Measurements from ENCODE around the gene DNM3. TPM values are rescaled to one million over a fixed set of nuclear protein-coding genes. Genes with fewer than 3 reads are reported as not detected.
A peak's percentile ranks its signal among the peaks of the same experiment; 100 is the strongest.

Gene DNM3
- total and polyA plus RNA-seq, 4 donors, result 38.5 to 93.9 (median 48.5) TPM

DNA sequence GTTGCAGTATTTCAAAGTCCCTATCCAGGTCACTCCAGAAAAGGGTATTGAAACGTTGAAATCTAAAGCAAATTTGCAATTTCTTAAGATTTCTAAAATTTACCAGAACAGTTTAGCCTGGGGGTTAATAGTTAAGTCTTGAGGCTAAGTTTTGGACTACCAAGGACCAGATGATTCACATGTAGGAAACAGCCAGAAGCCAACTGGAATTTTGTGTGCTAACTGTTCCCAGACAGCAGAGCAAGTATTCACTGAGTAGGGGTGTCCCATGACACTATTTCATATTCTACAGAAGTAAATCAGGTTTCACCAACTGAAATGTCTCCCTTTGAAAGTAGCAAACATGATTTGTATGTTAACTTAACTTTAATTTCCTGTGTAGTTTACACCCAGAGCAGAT lies 567.7 kb downstream of the DNM3 start:
- no peaks in the 10 kb centered on the region for H3K9me3 ChIP-seq (ENCODE audit: control insufficient read depth, insufficient read depth, low read length)
- DNase-seq (ENCODE audit: low read depth in 4 of 6, low spot score in 6 of 6), result no peak
- no peaks in the 10 kb centered on the region for H3K27me3 ChIP-seq (ENCODE audit: control insufficient read depth, insufficient read depth, low read length)
- H3K36me3 ChIP-seq (ENCODE audit: control insufficient read depth, insufficient read depth, low read length), result peaks cover 2% of the 10 kb centered on the region
- no CpG with 5 or more reads among the region's 1 CpG for WGBS (ENCODE audit: insufficient coverage)
- H3K4me1 ChIP-seq (ENCODE audit: control insufficient read depth, insufficient read depth, low read length), result no peaks in the 10 kb centered on the region
- no peak overlapping the region for H3K4me3 ChIP-seq (ENCODE audit: low read depth, low read length)
- H3K27ac ChIP-seq (ENCODE audit: low read depth, low read length), result no peak overlapping the region

GRCh38 chr1:172410027-172410426 lies 568.7 kb downstream of the DNM3 start:
- Histone ChIP-seq H3K27me3 (ENCODE audit: control insufficient read depth, insufficient read depth, low read length) (no peaks in the 10 kb centered on the region), H3K27ac (ENCODE audit: low read depth, low read length) (no peak overlapping the region), H3K4me3 (ENCODE audit: low read depth, low read length) (no peak overlapping the region), H3K9me3 (ENCODE audit: control insufficient read depth, insufficient read depth, low read length) (no peaks in the 10 kb centered on the region), H3K36me3 (ENCODE audit: control insufficient read depth, insufficient read depth, low read length) (peaks cover 2% of the 10 kb centered on the region), H3K4me1 (ENCODE audit: control insufficient read depth, insufficient read depth, low read length) (no peaks in the 10 kb centered on the region)
- no CpG with 5 or more reads among the region's 1 CpG for WGBS (ENCODE audit: insufficient coverage)
- no peak for DNase-seq (ENCODE audit: low read depth in 4 of 6, low spot score in 6 of 6)

GRCh38 chr1:172411791-172412338 lies 570.6 kb downstream of the DNM3 start:
- no peaks in the 10 kb centered on the region for H3K4me1 ChIP-seq (ENCODE audit: control insufficient read depth, insufficient read depth, low read length)
- H3K36me3 ChIP-seq (ENCODE audit: control insufficient read depth, insufficient read depth, low read length), result peaks cover 2% of the 10 kb centered on the region
- no peaks in the 10 kb centered on the region for H3K9me3 ChIP-seq (ENCODE audit: control insufficient read depth, insufficient read depth, low read length)
- WGBS (ENCODE audit: insufficient coverage), result no CpG with 5 or more reads among the region's 2 CpGs
- no peak overlapping the region for H3K27ac ChIP-seq (ENCODE audit: low read depth, low read length)
- no peak overlapping the region for H3K4me3 ChIP-seq (ENCODE audit: low read depth, low read length)
- DNase-seq (ENCODE audit: low read depth in 4 of 6, low spot score in 6 of 6), result no peak
- H3K27me3 ChIP-seq (ENCODE audit: control insufficient read depth, insufficient read depth, low read length), result no peaks in the 10 kb centered on the region

DNA sequence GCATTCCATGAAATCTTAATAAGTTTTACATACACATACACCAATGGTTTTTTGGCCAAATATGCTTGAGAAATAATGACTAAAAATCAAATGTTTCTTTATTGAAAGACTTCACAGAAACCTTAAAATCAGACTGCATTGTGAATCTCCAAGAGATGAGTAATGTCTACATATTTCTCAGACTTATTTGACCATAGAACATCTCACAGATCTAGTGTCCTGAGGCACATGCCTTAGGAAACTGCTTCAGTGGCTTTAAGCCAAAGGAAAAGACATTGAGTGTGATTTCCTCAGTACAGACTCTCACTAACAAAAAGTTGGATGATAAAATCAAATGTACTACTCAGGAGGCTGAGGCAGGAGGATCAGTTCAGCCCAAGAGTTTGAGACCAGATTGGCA lies 573.0 kb downstream of the DNM3 start:
- Histone ChIP-seq H3K36me3 (ENCODE audit: control insufficient read depth, insufficient read depth, low read length) (peaks cover 2% of the 10 kb centered on the region), H3K9me3 (ENCODE audit: control insufficient read depth, insufficient read depth, low read length) (no peaks in the 10 kb centered on the region), H3K27me3 (ENCODE audit: control insufficient read depth, insufficient read depth, low read length) (no peaks in the 10 kb centered on the region), H3K4me3 (ENCODE audit: low read depth, low read length) (no peak overlapping the region), H3K4me1 (ENCODE audit: control insufficient read depth, insufficient read depth, low read length) (no peaks in the 10 kb centered on the region), H3K27ac (ENCODE audit: low read depth, low read length) (no peak overlapping the region)
- DNase-seq (ENCODE audit: low read depth in 4 of 6, low spot score in 6 of 6), result no peak

DNA sequence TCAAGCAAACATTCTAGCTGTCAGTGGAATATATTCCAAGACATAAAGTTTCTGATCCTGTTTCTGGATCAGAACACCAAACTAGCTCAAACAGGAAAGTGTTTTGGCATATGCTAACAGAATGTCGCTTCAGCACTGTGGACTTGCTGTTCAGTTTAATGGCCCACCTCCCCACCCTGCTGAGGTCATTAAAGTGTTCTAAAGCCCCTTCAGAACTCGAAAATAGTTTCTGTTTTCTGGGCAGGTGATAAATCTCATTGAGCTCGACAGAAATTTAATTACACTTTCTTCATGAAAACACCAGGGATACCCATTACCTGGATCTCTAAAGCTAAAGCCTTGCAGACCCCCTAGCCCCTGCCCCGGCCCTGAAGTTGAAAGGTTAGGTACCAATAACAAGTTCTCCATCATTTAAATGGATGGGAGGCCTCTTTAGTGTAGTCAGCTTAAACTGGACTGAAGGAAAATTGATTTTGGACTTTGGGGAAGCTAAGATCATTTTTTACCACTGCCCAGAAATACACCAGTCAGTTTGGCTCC lies 575.3 kb downstream of the DNM3 start:
- 35% methylated on average over 2 of the region's 4 CpGs for WGBS (ENCODE audit: insufficient coverage)
- Histone ChIP-seq H3K36me3 (ENCODE audit: control insufficient read depth, insufficient read depth, low read length) (peaks cover 2% of the 10 kb centered on the region), H3K4me1 (ENCODE audit: control insufficient read depth, insufficient read depth, low read length) (no peaks in the 10 kb centered on the region), H3K4me3 (ENCODE audit: low read depth, low read length) (no peak overlapping the region), H3K27ac (ENCODE audit: low read depth, low read length) (no peak overlapping the region), H3K9me3 (ENCODE audit: control insufficient read depth, insufficient read depth, low read length) (no peaks in the 10 kb centered on the region), H3K27me3 (ENCODE audit: control insufficient read depth, insufficient read depth, low read length) (no peaks in the 10 kb centered on the region)
- no peak for DNase-seq (ENCODE audit: low read depth in 4 of 6, low spot score in 6 of 6)

- no CpG with 5 or more reads among the region's 1 CpG for WGBS (ENCODE audit: insufficient coverage)
- peaks cover 4% of the 10 kb centered on the region for H3K4me1 ChIP-seq (ENCODE audit: control insufficient read depth, insufficient read depth, low read length)
- H3K27me3 ChIP-seq (ENCODE audit: control insufficient read depth, insufficient read depth, low read length), result no peaks in the 10 kb centered on the region
- H3K9me3 ChIP-seq (ENCODE audit: control insufficient read depth, insufficient read depth, low read length), result no peaks in the 10 kb centered on the region
- no peak overlapping the region for H3K27ac ChIP-seq (ENCODE audit: low read depth, low read length)
- peaks cover 2% of the 10 kb centered on the region for H3K36me3 ChIP-seq (ENCODE audit: control insufficient read depth, insufficient read depth, low read length)
- no peak overlapping the region for H3K4me3 ChIP-seq (ENCODE audit: low read depth, low read length)
- no peak for DNase-seq (ENCODE audit: low read depth in 4 of 6, low spot score in 6 of 6)
These were observed 576.3 kb downstream of the DNM3 start for GRCh38 chr1:172417557-172417956.

- Histone ChIP-seq H3K4me1 (ENCODE audit: control insufficient read depth, insufficient read depth, low read length) (peaks cover 4% of the 10 kb centered on the region), H3K27me3 (ENCODE audit: control insufficient read depth, insufficient read depth, low read length) (no peaks in the 10 kb centered on the region), H3K36me3 (ENCODE audit: control insufficient read depth, insufficient read depth, low read length) (no peaks in the 10 kb centered on the region), H3K9me3 (ENCODE audit: control insufficient read depth, insufficient read depth, low read length) (no peaks in the 10 kb centered on the region), H3K4me3 (ENCODE audit: low read depth, low read length) (no peak within 1 kb of the TSS), H3K27ac (ENCODE audit: low read depth, low read length) (no peak within 1 kb of the TSS)
- DNase-seq (ENCODE audit: low read depth in 4 of 6, low spot score in 6 of 6), result no peak
- no CpG with 5 or more reads among the region's 1 CpG for WGBS (ENCODE audit: insufficient coverage)
These were observed 579.1 kb downstream of the DNM3 start, which contains the start of gene C1orf105 for GRCh38 chr1:172420385-172420784. Gene C1orf105 (plus strand): TSS chr1:172420685. CDS start chr1:172420886, 201 bp downstream.

- no peak overlapping the region for H3K4me3 ChIP-seq (ENCODE audit: low read depth, low read length)
- WGBS (ENCODE audit: insufficient coverage), result 72% methylated on average over 5 of the region's 5 CpGs
- peak in 1 of 6 donors; percentile 33 for DNase-seq (ENCODE audit: low read depth in 4 of 6, low spot score in 6 of 6)
- no peak overlapping the region for H3K27ac ChIP-seq (ENCODE audit: low read depth, low read length)
- H3K27me3 ChIP-seq (ENCODE audit: control insufficient read depth, insufficient read depth, low read length), result no peaks in the 10 kb centered on the region
- H3K36me3 ChIP-seq (ENCODE audit: control insufficient read depth, insufficient read depth, low read length), result no peaks in the 10 kb centered on the region
- peaks cover 4% of the 10 kb centered on the region for H3K4me1 ChIP-seq (ENCODE audit: control insufficient read depth, insufficient read depth, low read length)
- H3K9me3 ChIP-seq (ENCODE audit: control insufficient read depth, insufficient read depth, low read length), result no peaks in the 10 kb centered on the region
These were observed 580.8 kb downstream of the DNM3 start for GRCh38 chr1:172421974-172422604.

- H3K4me1 ChIP-seq (ENCODE audit: control insufficient read depth, insufficient read depth, low read length), result peaks cover 4% of the 10 kb centered on the region
- no peaks in the 10 kb centered on the region for H3K36me3 ChIP-seq (ENCODE audit: control insufficient read depth, insufficient read depth, low read length)
- no peaks in the 10 kb centered on the region for H3K9me3 ChIP-seq (ENCODE audit: control insufficient read depth, insufficient read depth, low read length)
These were observed 582.0 kb downstream of the DNM3 start for GRCh38 chr1:172423336-172423735.

DNA sequence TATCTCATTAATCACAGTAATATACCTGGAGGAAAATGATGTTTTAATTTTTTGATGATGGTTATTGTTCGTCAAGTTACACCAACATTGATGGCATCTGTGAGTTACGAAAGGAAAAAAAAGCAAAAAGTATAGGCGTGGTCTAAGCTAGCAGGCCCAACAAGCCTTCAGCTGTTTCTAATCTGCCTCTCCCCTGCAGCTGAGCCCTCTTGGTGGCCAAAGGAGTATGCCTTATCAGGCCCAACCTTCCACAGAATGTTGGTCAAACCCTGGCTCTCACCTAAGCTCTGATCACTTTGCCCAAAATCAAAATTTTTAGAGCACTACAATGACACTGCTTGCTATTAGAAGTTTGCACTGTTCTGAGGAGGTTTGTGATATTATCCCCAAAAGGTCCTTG lies 584.0 kb downstream of the DNM3 start:
- Histone ChIP-seq H3K27me3 (ENCODE audit: control insufficient read depth, insufficient read depth, low read length) (no peaks in the 10 kb centered on the region), H3K9me3 (ENCODE audit: control insufficient read depth, insufficient read depth, low read length) (no peaks in the 10 kb centered on the region), H3K4me1 (ENCODE audit: control insufficient read depth, insufficient read depth, low read length) (peaks cover 4% of the 10 kb centered on the region), H3K27ac (ENCODE audit: low read depth, low read length) (no peak overlapping the region), H3K36me3 (ENCODE audit: control insufficient read depth, insufficient read depth, low read length) (no peaks in the 10 kb centered on the region), H3K4me3 (ENCODE audit: low read depth, low read length) (no peak overlapping the region)
- no peak for DNase-seq (ENCODE audit: low read depth in 4 of 6, low spot score in 6 of 6)
- WGBS (ENCODE audit: insufficient coverage), result 86% methylated on average over 3 of the region's 3 CpGs

More at GRCh38 chr1:172423336-172423735, 582.0 kb downstream of the DNM3 start:
- Histone ChIP-seq H3K27me3 (ENCODE audit: control insufficient read depth, insufficient read depth, low read length) (no peaks in the 10 kb centered on the region), H3K4me3 (ENCODE audit: low read depth, low read length) (no peak overlapping the region), H3K27ac (ENCODE audit: low read depth, low read length) (no peak overlapping the region)
- no peak for DNase-seq (ENCODE audit: low read depth in 4 of 6, low spot score in 6 of 6)
- 100% methylated on average over 1 of the region's 2 CpGs for WGBS (ENCODE audit: insufficient coverage)
